NOMO-1 treated with DMSO at 0.1 percent for 48 hours (cell line): ENCODE measurements around the gene MASP1.
A peak's percentile ranks its signal among the peaks of the same experiment; 100 is the strongest.

ENCODE experiments used
- DNase-seq: peaks from one replicate; lab custom pipeline; 2025; ENCODE audit not compliant: unreplicated experiment; lab: John Stamatoyannopoulos, UW

The MASP1 gene

GRCh38 chr3:187291512-187292132 is at the start of gene MASP1:
TSS of gene MASP1 (minus strand) at chr3:187291737. CDS start at chr3:187291632, 105 bp downstream.
- no peak for DNase-seq

- DNase-seq: no peak
These were observed 49.0 kb upstream of the MASP1 start for GRCh38 chr3:187340578-187340977.

GRCh38 chr3:187336322-187336721 is 44.8 kb upstream of the MASP1 start:
- no peak for DNase-seq

GRCh38 chr3:187334904-187335303 is 43.4 kb upstream of the MASP1 start:
- DNase-seq: no peak

- no peak for DNase-seq
These were observed 37.2 kb upstream of the MASP1 start for GRCh38 chr3:187328691-187329090.

- peak; percentile 64 for DNase-seq
These were observed 36.3 kb upstream of the MASP1 start for GRCh38 chr3:187327845-187328244.

- DNase-seq: no peak
These were observed 34.1 kb upstream of the MASP1 start for GRCh38 chr3:187325632-187326031.

GRCh38 chr3:187323091-187323490 is 31.6 kb upstream of the MASP1 start:
- DNase-seq: no peak

- DNase-seq: no peak
These were observed 30.8 kb upstream of the MASP1 start for GRCh38 chr3:187322291-187322690.

GRCh38 chr3:187321766-187322165 is 30.2 kb upstream of the MASP1 start:
- no peak for DNase-seq

- peak; percentile 79 for DNase-seq
These were observed 28.3 kb upstream of the MASP1 start for GRCh38 chr3:187319699-187320302.

GRCh38 chr3:187318819-187319616 is 27.5 kb upstream of the MASP1 start:
- peak; percentile 60 for DNase-seq

- DNase-seq: no peak
These were observed 24.3 kb upstream of the MASP1 start for GRCh38 chr3:187315872-187316271.

- DNase-seq: no peak
These were observed 22.6 kb upstream of the MASP1 start for GRCh38 chr3:187314176-187314575.

- DNase-seq: no peak
These were observed 19.5 kb upstream of the MASP1 start for GRCh38 chr3:187310954-187311470.

GRCh38 chr3:187310226-187310625 is 18.7 kb upstream of the MASP1 start:
- no peak for DNase-seq

- no peak for DNase-seq
These were observed 14.3 kb upstream of the MASP1 start for GRCh38 chr3:187305881-187306280.

GRCh38 chr3:187299611-187300010 is 8.1 kb upstream of the MASP1 start:
- DNase-seq: no peak

- DNase-seq: no peak
These were observed 5.4 kb upstream of the MASP1 start for GRCh38 chr3:187296911-187297310.

- DNase-seq: no peak
These were observed 4.5 kb upstream of the MASP1 start for GRCh38 chr3:187296058-187296457.

- DNase-seq: no peak
These were observed 3.9 kb upstream of the MASP1 start for GRCh38 chr3:187295316-187296034.
